C1 segment of cervical spinal cord (tissue), 14 donors: ENCODE measurements around the gene SLC7A5.
"Not testable (repeated sequence)": the region's sequence is repeated elsewhere in the genome, so short reads cannot be mapped to it uniquely, and the experiment has no call there.

Source experiments
- DNase-seq, 14 donors: peaks; one replicate each; lab custom pipeline; 2025; lab: John Stamatoyannopoulos, UW

The SLC7A5 gene

DNA sequence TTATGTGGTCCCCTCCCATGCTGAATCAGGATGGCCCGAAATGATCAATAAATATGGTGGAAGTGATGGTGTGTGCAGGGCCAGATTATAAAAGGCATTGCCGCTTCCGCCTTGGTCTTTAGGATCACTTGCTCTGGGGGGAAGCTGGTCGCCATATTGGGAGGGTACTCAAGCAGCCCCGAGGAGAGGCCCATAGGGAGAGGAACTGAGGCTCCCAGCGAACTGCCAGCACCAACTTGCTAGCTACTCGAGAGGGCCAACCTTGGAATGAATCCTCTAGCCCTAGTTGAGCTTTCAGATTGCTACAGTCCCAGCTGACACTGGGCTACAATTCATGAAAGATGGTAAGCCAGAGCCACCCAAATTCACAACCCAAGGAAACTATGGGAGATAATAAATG, 19.0 kb upstream of the SLC7A5 start:
- not testable (repeated sequence) for DNase-seq

DNA sequence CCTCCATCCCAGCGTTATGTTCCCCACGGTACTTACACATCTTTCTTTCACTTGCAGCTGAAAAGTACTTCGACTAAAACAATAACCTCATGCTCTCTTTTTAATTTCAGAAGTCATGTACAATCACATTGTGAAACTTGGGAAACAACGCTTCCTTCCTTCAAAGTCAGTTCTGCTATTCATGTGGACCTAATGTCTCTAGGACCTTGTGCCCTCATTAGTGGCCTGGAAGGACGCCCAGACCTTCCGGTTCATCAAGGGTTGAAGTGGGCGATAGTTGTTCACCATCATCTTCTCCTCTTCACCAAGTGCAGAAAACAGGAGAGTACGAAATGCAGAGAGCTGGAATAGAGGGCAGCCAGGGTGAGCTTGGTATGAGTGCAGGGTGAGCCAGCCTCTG, 18.6 kb upstream of the SLC7A5 start:
- DNase-seq: not testable (repeated sequence)

DNA sequence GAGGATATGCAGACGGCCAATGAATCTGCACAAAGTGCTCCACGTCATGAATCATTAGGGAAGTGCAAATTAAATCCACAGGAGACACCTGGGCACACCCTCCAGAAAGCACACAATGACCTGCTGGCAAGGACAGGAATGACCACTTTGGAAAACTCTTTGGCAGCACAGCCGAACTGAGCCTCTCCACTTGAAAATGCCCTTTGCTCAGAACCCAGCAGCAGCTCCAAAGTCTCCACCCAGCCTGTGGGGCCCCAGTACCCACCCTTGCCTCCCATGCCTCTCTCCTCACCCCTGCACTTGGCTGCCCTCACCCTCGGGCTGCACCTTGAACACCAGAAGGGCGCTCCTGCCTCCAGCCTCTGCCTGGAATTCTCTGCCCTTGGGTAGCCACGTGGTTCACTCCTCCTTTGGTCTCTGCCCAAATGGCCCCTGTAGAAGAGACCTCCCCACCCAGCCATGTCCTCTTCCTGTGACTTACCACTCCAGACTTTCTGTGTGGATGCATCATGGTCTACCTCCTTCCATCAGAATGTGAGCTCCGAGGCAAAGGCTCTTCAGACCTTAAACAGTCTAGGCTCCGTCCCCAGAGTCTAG, 16.2 kb upstream of the SLC7A5 start:
- DNase-seq: not testable (repeated sequence)

DNA sequence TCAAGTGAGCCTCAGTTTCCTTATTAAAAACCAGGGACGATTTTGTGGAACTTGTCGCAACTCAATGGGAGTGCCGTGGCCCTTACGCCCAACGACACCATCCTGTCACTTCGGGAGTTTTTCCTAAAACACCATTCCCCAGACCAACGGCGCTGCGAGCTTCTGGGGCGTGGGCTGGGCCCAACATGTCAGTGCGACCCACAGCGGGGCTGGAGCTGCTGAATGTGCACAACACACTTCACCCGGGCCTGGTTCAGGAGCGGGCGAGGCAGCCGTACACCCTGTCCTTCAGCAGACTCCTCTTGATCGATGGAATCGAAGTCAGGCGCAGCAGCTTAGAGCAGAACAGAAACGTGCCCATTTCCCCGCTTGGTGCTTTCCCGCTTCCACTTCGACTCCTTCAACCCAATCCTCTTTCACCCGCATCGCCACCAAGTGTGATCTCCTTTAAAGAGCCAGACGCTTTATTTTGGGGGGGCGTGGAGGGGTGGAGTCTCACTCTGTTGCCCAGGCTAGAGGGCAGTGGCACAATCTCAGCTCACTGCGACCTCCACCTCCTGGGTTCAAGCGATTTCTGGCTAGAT, 13.2 kb upstream of the SLC7A5 start:
- no peak for DNase-seq

DNA sequence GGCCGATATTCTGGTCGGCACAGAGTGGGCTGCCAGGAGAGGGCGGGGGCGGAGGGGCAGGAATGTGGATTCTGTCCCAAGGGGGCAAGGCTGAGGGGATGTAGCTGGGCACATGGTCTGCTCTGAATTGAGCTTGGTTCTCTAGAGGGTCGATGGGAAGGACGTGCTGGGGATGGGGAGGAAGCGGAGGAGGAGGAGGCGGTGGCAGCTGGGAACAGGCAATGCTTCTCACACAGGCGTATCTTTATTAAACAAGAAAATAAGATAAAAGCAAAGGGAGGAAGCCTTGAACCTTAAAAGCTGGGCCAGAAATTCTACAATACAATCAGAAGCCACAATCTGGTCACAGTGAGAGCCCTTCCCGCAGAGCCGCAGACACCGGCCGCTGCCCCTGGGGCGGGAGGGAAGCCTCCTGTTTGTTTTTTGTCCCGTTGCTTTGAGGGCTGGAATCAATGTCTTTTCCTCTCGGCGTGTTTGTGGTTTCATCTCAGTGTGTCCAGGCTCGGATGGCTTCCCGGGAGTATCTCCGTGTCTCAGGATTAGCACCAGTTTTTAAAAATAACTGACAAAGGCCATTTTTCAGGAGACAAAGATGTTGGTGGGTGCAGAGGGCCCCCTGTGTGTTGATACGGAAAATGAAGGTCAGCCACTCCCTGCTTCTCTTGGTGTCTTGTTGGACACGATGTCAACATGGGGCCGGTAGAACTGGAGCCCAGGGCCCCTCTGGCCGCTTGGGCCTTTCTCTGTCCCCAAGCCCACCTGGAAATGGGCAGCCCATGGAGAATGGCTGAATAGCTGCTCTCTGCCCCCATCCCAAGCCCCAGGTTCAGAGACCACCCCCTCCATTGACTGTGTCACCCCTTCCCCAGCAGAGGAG, 12.3 kb upstream of the SLC7A5 start:
- no peak for DNase-seq

DNA sequence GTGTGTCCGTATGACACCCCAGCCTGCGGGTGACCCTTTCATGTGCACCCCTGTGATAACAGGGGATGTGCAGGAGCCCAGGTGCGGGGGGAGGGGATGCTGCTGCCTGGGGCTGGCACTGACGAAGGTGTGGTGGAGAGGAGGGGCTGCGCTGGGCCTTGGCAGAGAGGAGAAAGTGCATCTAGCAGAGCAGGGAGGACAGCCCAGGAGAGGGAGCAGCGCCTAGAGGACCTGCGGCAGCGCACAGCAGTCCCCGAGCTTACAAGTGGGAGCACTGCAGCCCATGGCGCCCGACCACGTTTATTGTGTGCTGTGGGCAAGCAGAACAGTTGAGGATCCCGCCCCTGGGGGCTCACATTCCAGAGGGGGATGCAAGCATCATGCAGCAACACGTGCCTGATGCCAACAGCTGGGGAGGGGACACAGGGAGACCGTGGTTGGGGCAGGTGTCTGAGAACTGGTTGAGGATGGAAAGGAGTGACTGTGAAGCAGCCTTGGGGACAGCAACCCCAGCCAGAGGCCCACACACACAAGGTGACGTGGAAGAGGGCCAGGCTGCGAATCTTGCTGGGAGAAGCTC, 10.9 kb upstream of the SLC7A5 start:
- no peak for DNase-seq

DNA sequence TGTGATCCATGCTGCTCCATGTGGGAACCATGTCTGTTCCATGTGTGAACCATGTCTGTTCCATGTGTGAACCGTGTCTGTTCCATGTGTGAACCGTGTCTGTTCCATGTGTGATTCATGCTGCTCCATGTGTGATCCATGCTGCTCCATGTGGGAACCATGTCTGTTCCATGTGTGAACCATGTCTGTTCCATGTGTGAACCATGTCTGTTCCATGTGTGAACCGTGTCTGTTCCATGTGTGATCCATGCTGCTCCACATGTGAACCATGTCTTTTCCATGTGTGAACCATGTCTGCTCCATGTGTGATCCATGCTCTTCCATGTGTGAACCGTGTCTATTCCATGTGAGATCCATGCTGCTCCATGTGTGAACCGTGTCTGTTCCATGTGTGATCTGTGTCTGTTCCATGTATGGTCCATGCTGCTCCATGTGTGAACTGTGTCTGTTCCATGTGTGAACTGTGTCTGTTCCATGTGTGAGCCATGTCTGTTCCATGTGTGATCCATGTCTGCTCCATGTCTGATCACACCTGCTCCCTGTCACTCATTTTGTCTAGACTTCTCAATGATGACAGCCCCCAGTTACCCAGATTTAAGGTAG, 10.2 kb upstream of the SLC7A5 start:
- not testable (repeated sequence) for DNase-seq

DNA sequence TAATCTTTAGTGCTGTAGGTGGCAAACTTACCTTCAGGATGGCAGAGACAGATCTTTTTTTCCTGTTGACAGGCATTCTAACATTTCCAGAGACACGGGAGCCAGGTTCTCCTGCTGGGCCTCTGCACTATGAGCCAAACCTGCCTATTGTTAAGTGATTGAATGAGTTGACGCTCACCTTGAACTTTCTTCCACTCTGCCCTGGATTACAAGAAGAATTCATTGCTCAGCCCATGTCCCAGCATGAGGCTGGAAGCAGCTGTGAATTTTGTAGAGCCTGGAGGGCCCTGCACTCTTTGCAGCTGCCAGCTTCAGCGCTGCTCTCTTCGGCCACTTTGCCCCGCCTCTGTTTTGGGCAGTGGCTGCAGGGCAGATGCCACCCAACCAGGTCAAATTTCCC, 9.4 kb upstream of the SLC7A5 start:
- no peak for DNase-seq

DNA sequence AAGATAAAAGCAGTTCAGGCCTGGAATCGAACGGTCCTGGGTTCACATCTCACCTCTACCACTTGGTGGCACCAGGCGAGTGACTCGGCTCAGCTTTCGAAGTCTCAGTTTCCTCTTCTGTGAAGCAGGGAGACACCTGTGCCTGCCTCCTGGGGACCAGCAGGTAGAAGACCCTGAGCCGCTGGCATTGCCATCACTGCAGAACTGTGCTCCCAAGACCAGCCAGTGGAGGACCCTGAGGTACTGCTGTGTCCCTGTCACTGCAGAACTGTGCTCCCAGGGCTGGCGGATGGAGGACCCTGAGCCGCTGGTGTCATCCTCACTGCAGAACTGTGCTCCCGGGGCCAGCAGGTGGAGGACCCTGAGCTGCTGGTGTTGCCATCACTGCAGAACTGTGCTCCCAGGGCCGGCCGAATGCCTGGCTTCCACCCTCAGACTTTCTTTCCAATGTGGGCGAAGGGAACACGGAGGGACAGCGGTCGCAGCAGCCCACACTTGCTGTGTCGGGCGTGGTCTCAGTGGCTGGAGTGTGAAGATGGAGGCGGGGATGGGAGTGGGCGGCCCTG, 8.7 kb upstream of the SLC7A5 start:
- no peak for DNase-seq

DNA sequence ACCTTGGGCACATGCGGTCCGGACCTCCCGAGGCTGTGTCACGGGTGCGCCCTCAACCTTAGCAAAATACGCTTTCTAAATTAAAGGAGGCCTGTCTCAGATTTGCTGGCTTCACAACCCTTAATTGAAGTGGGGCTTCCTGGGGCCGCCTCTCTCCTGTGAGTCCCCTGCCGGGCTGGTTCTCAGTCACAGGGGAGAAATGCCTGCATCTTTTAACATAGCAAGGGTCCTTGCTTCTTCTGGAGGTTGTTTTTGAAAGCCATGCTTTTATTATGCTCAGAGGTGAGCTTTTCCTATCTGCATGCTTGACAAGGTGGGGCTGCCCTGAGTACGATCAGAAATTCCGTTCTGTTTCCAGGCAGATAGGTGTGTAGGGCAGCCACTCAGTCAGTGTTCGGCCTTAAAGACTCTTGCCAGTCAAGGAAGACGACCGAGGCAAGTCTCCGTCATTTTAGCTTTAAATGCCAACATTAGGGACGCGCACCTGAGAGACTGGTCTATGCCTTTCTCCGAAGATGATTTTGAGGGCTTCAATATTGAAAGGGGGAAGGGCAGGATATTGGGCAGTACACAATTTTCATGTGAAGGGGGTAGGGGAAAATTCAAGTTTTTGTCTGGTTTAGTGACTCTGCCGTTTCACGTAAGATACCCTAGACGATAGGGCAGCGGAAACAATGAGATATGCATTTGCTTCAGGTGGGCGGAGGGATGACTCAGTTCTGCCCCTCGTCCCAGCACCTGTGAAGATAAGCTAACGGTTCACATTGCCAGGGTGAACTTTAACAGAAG, 5.5 kb upstream of the SLC7A5 start:
- no peak for DNase-seq

DNA sequence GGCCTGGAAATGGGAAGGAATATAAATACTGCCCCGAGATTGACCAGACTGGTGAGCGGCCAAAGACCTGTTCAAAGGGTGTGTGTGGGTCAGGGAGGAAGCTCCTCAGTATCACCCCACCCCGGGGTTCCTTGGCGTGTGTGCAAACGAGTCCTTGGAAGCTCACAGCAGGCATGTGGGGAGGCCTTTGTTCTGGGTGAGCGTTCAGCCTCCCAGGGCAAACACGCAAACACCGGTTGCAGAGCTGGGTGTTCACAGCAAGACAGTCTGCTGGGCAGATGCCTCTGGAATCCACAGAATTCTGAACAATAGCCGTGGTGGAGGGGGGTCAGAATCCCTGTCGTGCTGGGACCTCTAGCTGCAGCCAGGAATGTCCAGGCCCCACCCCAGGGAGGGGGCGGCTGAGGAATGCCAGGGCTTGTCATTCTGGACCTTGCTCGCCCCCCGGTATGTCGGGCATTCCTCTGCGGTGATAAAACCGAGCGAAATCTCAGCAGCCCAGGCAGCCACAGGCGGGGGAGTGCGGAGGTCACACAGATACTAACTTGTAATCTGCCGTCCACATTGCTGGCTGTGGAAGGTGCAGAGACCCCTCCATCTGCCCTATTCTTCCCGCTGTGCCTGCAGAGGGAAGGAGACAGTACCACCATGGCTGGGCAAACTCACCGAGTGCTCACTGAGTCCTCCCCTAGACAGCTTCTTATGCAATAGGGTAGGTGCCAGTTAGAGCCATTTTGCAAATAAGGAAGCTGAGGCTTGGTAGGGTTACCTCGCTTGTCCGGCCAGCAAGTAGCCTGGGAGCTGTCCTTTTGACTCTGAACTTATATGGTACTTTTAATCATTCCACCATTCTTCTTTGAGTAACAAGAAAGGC, 1.3 kb upstream of the SLC7A5 start:
- DNase-seq: peak in 1 of 14 donors; percentile 47

DNA sequence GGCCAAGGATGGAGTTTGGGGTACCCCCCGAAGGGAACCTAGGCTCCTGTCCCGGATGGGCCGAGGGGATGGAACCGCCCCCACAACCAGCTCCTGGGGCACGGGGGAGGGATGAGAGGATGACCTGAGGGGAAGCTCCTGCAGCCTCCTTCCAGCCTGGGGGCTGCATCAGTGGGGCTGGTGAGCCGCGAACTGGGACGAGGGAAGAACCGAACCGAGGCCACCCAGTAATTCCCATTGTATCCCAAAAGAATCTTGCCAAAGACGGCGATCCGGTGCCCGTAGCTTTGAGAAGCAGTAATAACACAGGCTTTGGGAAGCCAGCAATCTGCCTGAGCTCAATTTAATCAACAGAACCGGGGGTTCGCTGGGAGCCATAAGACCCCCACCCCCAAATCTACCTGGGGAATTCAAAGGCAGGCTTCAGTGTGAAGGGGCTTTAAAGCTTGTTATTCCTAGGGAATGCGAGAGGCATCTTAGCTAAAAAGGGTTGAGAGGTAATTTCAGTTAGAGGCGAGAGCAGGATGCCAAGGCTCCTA, 641 bp upstream of the SLC7A5 start:
- DNase-seq: not testable (repeated sequence)

DNA sequence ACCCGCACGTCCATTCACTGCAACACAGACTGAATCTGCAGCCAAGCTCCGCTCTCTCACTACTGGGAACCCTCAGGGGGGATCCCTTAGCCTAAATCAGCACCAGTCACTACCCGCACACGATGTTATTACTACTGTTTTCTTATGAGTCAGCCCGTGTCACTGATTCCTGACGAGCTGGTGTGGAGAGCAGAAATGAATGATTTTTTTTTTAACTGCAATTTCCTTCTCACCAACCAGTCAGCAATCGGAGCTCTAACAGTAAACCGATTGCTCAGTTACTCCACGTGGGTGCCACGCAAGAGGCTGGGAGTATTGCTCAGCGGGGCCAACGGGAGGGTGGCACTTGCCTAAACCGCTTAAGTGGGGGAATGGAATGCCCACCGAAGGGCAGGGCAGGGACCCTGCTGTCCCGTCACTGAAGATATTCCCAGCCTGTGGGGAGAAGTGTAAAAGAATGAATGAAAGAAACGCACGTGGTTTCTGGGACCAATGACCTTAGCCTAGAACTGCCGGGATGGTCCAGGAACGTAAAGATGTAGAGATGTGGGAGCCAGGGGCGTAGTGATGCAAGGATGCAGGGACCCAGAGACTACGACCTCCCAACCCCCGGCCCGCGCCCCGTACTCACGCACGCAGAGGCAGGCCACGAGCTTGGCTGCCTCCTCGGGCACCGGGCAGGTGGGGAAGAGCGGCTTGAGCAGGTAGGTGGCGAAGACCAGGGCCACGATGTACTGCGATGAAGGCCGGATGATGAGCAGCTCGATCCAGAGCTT, 865 bp downstream of the SLC7A5 start:
- peak in 5 of 14 donors; percentile 12 to 67 (median 23) for DNase-seq

DNA sequence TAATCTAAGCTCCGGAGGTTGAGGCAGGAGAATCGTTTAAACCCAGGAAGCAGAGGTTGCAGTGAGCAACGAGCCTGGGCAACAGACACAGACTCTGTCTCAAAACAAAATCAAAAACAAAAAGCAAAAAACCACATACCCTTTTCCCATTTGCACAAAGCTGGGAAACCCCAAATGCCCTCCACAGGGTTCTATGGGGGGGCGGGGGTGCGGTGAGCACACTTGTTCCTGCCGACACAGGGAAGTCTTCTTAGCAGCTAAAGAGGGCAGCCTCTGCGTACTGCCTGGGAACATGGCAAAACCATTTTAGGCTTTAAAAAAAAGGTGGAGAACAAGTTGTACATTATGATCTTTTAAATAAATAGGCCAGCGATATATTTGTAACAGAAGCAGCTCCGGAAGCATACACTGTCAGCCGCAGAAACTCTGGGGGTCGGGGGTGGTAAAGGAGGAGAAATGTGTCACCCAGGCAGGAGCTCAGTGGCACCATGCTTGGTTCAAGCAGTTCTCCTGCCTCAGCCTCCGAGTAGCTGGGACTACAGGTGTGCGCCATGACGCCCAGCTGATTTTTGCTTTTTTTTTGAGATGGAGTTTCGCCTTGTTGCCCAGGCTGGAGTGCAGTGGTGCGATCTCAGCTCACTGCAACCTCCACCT, 3.3 kb downstream of the SLC7A5 start:
- not testable (repeated sequence) for DNase-seq

DNA sequence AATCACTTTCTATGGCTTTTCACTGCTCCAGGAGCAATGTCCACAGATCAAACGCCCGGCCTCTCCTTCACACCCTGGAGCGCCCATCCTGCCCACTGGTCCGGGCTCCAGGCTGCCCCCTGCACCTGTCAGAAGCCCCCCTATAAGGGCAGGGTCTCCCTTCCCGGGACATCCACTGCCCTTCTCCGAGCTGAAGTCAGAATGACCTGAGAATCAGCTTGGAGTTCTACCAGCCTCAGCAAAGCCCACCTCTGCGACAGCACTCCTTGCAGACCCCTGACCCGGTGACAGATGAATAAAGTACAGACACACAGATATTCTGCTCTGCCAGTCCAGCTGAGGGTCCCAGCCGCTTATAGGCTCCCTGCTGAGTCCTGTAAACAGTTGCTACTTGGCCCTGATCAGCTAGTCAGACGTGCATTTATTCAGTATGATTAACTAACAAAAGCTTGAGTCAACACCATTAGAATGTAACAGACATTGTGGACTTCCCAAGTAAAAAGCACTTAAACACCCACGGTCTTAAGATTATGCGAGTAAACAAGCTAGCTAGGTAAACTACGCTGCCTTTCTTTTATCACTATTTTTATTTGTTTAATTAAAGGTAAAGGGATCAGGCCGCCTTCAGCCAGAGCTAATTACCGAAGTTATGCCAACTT, 4.8 kb downstream of the SLC7A5 start:
- DNase-seq: no peak

DNA sequence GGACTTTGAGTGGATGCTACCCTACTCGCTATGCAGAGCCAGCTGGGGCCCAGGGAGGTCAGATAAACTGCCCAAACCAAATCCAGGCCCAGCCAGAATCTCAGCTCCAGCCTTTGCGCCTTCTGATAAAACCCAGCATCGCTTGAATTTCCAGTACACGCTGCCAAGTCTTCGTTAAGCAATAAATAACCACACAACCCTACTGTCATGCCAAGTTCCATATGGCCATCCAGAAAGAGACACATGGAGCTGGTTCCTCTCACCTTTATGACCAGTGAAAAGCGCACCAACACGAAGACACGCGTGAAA, 6.0 kb downstream of the SLC7A5 start:
- DNase-seq: peak in 1 of 14 donors; percentile 49

DNA sequence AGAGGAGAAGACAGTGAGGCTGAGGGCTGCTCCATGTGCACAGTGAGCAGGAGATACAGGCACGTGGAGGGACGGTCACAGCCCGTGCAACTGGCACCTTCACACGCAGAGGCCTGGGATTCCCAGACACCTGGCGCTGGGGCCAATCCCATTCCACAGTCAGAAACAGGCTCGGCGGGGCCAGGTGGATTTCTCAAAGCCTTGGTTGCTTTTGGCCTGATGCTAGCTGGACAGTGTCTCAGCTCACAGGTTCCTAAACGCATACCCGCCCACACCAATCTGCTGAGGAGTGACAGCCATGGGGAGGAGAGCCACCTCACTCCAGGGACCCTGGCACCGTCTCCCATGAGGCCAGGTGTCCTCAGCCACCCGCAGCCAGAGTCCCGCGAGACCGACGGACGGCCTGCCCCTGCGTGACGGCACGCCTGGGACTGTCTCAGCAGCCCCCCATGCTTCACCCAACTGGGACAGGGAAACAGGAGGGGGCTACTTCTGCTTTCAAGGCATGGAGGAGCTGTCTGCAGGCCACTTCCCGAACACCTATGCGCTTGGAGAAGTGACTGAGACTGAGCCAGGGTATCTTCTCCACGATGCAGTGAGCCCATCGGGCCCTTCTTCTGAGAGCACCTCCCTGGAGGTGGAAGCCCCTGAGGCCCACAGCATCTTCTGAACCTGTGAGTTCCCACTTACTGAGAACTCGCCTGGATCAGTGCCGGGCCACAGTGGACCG, 6.5 kb downstream of the SLC7A5 start:
- DNase-seq: peak in 1 of 14 donors; percentile 88
